Effector CD4-positive, alpha-beta T cell (primary cell): ENCODE data around the gene BLID.

Source experiments
- DNase-seq: peaks from one replicate; pipeline ENCODE4 v3.0.0-alpha.2; 2020

BLID gene

DNA sequence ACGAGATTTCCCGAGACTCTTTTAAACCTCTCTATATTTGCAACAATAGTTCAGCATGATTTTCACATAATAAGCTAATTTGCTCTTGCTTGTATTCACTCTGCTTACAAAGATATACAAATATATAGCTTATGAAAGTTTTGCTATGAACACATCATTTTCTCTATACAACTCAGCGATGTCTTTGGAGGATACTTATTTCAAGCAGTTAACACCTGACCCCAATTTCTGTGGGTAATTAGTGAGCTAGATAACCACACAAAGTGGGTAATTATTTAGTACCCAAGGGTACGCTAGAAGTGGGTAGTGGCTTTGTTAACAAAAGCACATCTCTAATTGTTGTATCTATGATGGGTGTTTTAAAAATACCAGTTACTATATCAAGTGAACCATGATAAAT, 12.3 kb downstream of the BLID start:
- DNase-seq = no peak

DNA sequence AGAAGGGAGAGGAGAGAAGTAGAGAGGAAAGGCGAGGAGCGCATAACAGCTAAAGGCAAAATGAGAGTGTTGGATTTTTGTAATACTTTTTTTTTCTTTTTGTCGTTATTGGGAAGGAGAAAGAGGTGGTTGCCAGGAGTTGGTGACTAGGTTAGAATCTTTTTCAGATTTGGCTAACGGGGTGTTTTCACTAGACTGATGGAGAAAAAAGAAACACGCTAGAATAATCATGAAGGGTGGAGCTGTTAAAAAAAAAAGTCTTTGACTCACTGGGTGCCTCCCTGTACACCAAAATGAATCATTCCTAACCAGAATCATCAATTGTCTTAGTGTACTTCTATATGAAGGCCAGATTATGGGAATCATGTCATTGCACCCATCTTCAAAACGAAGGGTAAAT, 12.7 kb downstream of the BLID start:
- DNase-seq = no peak

GRCh38 chr11:122102426-122102825, 13.6 kb downstream of the BLID start:
- DNase-seq = no peak

- DNase-seq = no peak
Observed at GRCh38 chr11:122101625-122102291, 14.3 kb downstream of the BLID start.

- no peak for DNase-seq
Observed at GRCh38 chr11:122100756-122101080, 15.3 kb downstream of the BLID start.

- no peak for DNase-seq
Observed at GRCh38 chr11:122100037-122100755, 15.8 kb downstream of the BLID start.

DNA sequence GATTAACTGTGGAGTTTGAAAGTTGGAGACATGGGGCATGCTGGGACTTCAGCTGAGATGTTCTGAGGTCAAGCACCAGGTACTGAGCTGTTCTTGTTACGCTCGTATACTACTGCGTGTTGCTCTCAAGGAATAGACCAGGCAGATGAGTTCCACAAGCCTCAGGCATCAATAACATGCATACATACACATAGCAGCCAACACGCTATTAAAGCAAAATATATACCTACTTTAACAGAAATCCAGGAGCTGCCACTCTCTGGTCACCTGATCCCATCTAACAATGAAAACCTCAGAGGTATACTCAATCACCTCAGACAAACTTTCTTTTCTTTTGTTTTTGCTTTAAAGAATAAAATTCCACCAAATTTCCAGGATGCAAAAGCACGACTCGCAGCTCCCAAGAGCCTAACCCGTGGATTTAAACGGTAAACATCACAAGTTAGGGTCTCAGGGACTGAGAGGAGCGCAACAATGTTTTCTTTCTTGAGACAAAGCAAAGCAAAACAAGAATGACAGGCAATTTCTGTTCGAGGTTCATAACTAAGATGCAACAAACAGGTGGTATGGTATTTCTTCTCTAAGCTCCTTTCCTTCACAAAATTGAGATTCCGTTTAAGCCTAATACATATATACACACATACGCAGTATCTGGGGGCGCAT, 16.5 kb downstream of the BLID start:
- DNase-seq = no peak

GRCh38 chr11:122098261-122098980, 17.6 kb downstream of the BLID start:
- no peak for DNase-seq

DNA sequence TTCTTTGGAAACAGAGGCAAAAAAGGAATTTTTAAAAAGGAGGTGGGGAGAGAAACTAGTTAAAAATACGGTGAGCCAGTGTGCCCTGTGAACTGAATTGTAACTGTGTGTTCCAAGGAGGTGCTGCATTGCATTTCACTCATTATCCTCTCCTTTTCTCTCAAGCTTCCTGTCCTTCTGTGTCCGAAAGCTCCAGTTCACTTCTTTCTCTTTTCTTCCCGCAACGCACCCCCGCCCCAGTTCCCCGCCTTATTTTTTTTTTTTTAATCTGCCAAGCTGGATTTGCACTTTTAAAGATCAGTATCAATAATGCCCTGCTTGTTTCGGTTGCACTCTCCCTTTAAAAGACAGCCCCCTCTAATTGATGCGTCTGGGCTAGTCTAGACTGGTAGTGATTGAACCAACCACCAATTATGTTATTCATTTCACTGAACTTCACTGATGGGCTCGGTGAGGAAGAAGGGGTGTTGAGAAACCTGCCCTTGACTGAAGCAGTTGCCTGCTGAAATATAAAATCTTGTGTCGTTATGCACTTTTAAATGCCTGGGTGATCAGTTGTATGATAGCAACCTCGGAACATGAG, 18.5 kb downstream of the BLID start:
- no peak for DNase-seq

DNA sequence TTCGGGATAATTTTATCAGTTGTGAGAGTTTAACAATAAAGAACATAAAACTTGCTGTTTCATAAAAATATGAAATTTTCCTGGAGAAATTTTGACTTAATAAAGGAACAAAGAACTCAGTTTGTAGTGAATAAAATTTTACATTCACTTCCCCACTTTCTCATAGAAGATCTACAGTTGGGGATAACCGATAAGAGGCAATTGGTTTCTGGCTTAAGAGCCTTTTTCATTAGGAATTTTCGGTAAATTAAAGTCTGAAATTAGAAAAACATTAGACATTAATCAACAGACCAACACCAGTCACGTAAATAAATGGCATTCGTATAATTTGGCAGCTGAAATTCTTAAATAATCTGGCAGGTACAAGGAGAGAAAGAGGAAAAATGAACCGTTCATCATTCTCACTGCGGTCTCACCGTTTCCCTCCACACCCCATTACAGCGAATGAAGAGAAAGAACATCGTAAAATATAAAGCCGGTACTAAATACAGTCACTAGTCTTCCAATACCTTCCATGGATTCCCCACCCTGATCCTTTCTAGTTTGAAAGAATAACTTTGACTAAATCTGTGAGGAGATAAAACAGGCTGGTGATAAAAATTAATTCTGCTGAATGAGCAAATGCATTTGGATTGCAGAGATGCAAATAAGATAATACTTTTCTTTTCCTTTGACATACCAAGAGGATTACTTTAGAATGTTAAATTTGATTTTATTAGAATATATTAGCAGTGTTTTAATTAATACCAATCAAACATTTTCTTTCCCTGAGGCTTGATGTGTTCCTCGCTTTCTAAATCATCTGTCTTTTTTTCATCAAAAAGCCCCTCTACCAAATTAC, 19.5 kb downstream of the BLID start:
- no peak for DNase-seq

GRCh38 chr11:122095681-122096262, 20.2 kb downstream of the BLID start:
- no peak for DNase-seq

DNA sequence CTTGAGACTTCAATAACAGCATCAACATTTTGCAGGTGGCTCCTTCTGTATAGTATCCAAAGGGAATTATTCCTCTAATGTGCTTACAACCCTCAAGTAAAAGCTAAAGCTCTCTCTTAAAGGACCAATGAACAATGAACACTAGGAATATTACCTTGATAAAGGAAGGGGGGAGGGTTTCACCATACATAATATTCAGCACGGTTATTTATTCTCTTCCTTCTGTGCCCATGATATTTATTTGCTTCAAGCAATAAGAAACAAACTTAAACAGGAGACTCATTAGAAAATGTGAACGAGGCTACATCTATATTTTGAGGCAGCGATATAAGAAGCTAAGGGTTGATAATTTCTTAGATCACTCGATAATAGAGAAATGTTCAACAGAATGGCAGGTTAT, 21.2 kb downstream of the BLID start:
- DNase-seq = no peak

GRCh38 chr11:122093731-122094275, 22.2 kb downstream of the BLID start:
- no peak for DNase-seq

- no peak for DNase-seq
Observed at GRCh38 chr11:122091835-122092234, 24.2 kb downstream of the BLID start.

- DNase-seq = no peak
Observed at GRCh38 chr11:122089111-122089510, 26.9 kb downstream of the BLID start.

DNA sequence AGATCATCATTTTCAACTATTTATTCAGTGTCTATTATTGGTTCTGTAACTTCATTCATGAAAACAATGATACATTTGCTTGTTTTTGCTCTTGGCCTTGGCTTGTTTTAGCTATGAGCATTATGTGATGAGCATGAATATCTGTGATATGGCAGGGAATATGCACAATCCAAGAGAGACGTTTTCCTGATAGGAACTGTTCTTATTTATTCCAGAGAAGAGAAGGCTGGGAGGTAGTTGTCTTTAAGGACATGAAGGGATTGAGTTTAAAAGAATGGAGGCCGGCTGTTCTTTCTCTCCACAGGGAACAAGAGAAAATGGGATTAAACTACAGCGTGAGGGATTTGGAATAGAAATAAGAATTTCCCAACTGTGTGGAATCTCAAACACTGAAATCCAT, 30.3 kb downstream of the BLID start:
- DNase-seq = no peak

DNA sequence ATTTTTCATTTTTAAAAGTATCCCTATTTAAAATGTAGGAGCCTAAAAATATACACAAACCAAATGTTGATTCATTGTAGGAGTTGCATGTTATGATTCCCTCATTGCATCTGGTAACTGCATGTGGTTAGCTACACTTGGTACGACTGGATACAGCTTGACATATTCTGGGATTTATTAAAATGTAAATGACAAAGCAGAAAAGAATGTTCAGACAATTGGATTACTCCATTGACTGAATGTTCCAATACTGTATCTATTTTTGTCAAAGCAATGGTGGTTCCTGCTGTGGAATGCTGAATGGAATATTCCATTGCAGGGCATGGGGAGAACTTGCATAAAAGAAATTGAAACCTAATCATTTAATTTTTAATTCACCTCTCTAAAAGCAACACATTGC, 30.8 kb downstream of the BLID start:
- no peak for DNase-seq

GRCh38 chr11:122082205-122082604, 33.8 kb downstream of the BLID start:
- no peak for DNase-seq

- no peak for DNase-seq
Observed at GRCh38 chr11:122081073-122081472, 34.9 kb downstream of the BLID start.

- DNase-seq = no peak
Observed at GRCh38 chr11:122077459-122077858, 38.6 kb downstream of the BLID start.

GRCh38 chr11:122076512-122077120, 39.4 kb downstream of the BLID start:
- no peak for DNase-seq
